NCI-H2029 (cell line): ENCODE data around the gene LSM3.

ENCODE experiments used
- DNase-seq: peaks from one replicate; lab custom pipeline; 2025; lab: John Stamatoyannopoulos, UW

The LSM3 gene

DNA sequence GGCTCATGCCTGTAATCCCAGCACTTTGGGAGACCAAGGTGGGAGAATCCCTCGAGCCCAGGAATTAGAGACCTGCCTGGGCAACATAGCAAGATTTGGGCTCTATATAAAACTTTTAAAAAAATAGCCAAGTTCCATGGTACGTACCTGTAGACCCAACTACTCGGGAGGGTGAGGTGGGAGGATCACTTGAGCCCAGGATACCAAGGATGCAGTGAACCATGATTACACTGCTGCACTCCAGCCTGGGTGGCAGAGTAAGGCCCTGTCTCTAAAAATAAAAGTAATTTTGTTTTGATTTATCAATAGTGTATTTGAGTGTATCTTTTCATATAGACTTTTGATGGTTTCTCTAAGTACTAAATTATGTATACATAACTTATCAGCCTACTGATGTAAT is 63.1 kb downstream of the LSM3 start:
- no peak for DNase-seq

- DNase-seq = no peak
These were observed 64.1 kb downstream of the LSM3 start for GRCh38 chr3:14242490-14243311.

- no peak for DNase-seq
These were observed 65.2 kb downstream of the LSM3 start for GRCh38 chr3:14243782-14244181.

DNA sequence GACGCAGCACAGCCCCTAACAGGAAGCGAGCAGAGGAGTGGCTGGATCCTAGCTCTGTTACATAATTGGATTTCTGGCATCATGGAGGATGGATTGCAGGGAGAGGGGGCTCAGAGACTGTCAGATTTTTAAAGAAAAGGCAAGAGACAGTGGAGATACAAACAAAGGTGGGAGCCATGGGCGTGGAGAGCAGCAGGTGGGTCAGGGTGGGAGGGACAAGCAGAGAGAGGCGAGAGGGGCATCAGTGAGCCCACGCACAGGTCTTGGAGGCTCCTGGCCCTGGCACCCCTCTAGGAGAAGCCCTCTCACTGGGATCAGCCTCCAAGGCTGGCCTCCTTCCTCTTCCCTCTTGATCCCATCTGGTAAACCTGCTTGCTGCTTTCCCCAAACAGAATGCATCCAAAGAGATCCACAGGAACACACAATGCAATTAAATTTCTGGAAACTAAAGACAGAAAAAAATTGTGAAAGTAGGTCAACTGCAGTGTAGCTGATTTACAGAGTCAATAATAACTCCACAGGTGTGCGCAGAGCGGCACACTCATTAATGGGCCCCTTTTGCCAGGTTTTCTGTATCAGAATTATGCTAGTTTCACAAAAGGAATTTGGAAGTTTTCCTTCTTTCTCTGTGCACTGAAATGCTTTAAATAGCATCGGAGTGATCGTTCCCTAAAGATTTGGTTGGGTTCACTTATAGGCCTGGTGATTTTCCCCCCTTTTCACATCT is 66.1 kb downstream of the LSM3 start:
- no peak for DNase-seq

DNA sequence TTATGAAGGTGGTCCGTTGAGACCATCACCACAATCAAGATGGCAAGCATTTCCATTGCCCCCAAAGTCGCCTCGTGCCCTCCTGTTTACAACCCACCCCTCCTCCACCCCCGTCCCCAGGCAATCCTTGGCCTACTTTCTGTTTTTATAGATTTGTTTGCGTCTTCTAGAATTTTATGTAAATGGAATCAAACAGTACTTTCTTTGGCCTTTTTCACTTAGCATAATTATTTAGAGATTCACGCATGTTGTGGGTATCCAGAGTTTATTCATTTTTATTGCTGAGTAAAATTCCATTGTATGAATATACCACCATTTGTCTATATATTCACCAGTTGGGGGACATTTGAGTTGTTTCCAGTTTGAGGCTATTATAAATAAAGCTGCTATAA is 66.6 kb downstream of the LSM3 start:
- DNase-seq = no peak

GRCh38 chr3:14245822-14246221 is 67.2 kb downstream of the LSM3 start:
- no peak for DNase-seq

DNA sequence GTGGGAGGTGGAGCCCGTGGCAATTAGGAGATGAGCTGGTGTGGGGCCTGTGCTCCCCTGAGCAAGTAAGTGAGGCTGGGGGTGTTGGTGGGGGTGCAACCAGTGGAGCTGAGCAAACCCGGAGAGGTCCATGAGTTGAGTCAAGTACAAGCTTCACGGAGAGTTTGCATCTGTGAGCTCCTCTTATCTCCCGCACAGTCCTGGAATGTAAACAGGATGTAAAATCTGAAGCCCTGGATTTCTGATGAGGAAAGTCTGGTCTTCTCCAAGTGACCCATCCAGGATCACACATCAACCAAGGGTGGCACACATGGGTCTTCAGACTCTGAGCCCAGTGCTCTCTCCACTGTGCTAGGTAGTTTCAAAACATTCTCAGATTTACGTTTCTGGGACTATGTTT is 67.8 kb downstream of the LSM3 start:
- DNase-seq = no peak

DNA sequence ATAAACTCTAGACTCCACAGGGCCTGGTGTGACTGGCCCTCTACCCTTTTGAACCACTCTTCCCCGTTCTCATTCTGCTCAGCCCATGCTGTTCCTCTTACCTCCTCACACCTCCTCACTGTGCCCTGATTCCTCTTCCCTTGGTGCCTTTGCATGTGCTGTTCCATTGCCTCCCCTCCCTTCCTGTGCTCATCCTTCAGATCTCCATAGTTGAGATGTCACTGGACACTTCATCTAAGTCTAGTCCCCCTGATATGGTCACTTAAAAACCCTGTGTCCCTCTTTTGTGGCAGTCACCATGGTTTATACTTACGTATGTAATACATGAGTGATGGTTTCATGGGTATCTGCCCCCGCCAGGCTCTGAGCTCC is 69.8 kb downstream of the LSM3 start:
- no peak for DNase-seq

GRCh38 chr3:14248849-14249523 is 70.4 kb downstream of the LSM3 start:
- no peak for DNase-seq
